A549 treated with Hydrocortisone at 1 μM for 4 hours (cell line): ENCODE results near the gene NFYA. TPM values are rescaled to one million over a fixed set of nuclear protein-coding genes. Genes with fewer than 3 reads are reported as not detected.

Experiments used
- total RNA-seq: library from RNA; stranded (reverse); fragments of 200-300 nt; extraction: Qiagen RNA extraction; gene quantifications from 5 replicates; pipeline ENCODE4 v1.2.3, GENCODE V29; 2022

The NFYA gene
- total RNA-seq, result 10.7 to 16.5 TPM (median 13.1 TPM) in 5 replicates

GRCh38 chr6:41072836-41073202 is at the start of gene NFYA:
Gene NFYA, plus strand, starts transcription at chr6:41072974. Its CDS starts 6,116 bp downstream, at chr6:41079090.

GRCh38 chr6:41039060-41039998 is 33.4 kb upstream of the NFYA start, which contains the start of gene UNC5CL:
Gene UNC5CL, minus strand, starts transcription at chr6:41039221. Its CDS starts 4,147 bp downstream, at chr6:41035074.

GRCh38 chr6:41042226-41043055 is 30.3 kb upstream of the NFYA start, which contains the start of gene TSPO2:
Gene TSPO2, plus strand, starts transcription at chr6:41042467. Its CDS starts 519 bp downstream, at chr6:41042986.

GRCh38 chr6:41053041-41053440 is 19.7 kb upstream of the NFYA start, which contains the start of gene APOBEC2:
Gene APOBEC2, plus strand, starts transcription at chr6:41053202. Its CDS starts 146 bp downstream, at chr6:41053348.

GRCh38 chr6:41071923-41072835 is 595 bp upstream of the NFYA start, which contains the start of gene OARD1:
Gene OARD1, minus strand, starts transcription at chr6:41072356. Its CDS starts 722 bp downstream, at chr6:41071634.

Other genes with a start within 250 kb of the NFYA start
- 0.49 to 0.76 TPM (median 0.52 TPM) in 5 replicates for gene UNC5CL, start 33.8 kb upstream of the NFYA start, total RNA-seq
- gene TSPO2, start 30.5 kb upstream of the NFYA start, total RNA-seq, result 0.15 TPM in 1 of 5 replicates, not detected in the others
- gene APOBEC2, start 19.8 kb upstream of the NFYA start, total RNA-seq, result not detected in 5 replicates
- gene OARD1, start 618 bp upstream of the NFYA start, total RNA-seq, result 17.2 to 20.0 TPM (median 19.3 TPM) in 5 replicates
- not detected in 5 replicates for gene TREML1, start 81.4 kb downstream of the NFYA start, total RNA-seq
- gene TREM2, start 90.1 kb downstream of the NFYA start, total RNA-seq, result 0.10 to 0.13 TPM in 2 of 5 replicates, not detected in the others
- gene TREML2, start 128.2 kb downstream of the NFYA start, total RNA-seq, result not detected in 5 replicates
- not detected in 5 replicates for gene TREML4, start 155.4 kb downstream of the NFYA start, total RNA-seq
- gene TREM1, start 213.7 kb downstream of the NFYA start, total RNA-seq, result 0.10 to 0.25 TPM (median 0.13 TPM) in 3 of 5 replicates, not detected in the others